Kidney epithelial cell (primary cell): ENCODE results near the gene CCER1. TPM values are rescaled to one million over a fixed set of nuclear protein-coding genes. Genes with fewer than 3 reads are reported as not detected.

ENCODE experiments used
- DNase-seq: peaks from one replicate; pipeline ENCODE4 v3.0.0-alpha.2; 2010; ENCODE audit warnings: low read depth
- H3K27me3 ChIP-seq: 2 replicates; pipeline ENCODE4 v1.6.0; 2011; ENCODE audit warnings: low read length; ENCODE audit not compliant: control insufficient read depth, insufficient read depth
- H3K36me3 ChIP-seq: 2 replicates; pipeline ENCODE4 v1.5.1; 2011; ENCODE audit warnings: low read length; ENCODE audit not compliant: control insufficient read depth, insufficient read depth
- H3K4me3 ChIP-seq: 2 replicates; pipeline ENCODE4 v1.5.1; 2011; ENCODE audit warnings: low read depth, mild to moderate bottlenecking, control low read depth, low read length
- total RNA-seq: library from RNA; depleted of rRNA; stranded (reverse); fragments of >200 nt; gene quantifications from 2 replicates; pipeline ENCODE4 v1.2.3, GENCODE V29; 2015
- TF ChIP-seq, protein P1 (sequence below): IDR thresholded peaks from 2 replicates; pipeline ENCODE4 v1.5.1; 2011; ENCODE audit warnings: mild to moderate bottlenecking, moderate library complexity, low read length, control low read depth, inconsistent platforms; ENCODE audit not compliant: insufficient read depth, poor library complexity, severe bottlenecking

CCER1 gene
- total RNA-seq, 1 donor from 2014 or later: not detected

GRCh38 chr12:90958347-90958746 lies 3.4 kb upstream of the CCER1 start:
- TF ChIP-seq, protein P1, sequence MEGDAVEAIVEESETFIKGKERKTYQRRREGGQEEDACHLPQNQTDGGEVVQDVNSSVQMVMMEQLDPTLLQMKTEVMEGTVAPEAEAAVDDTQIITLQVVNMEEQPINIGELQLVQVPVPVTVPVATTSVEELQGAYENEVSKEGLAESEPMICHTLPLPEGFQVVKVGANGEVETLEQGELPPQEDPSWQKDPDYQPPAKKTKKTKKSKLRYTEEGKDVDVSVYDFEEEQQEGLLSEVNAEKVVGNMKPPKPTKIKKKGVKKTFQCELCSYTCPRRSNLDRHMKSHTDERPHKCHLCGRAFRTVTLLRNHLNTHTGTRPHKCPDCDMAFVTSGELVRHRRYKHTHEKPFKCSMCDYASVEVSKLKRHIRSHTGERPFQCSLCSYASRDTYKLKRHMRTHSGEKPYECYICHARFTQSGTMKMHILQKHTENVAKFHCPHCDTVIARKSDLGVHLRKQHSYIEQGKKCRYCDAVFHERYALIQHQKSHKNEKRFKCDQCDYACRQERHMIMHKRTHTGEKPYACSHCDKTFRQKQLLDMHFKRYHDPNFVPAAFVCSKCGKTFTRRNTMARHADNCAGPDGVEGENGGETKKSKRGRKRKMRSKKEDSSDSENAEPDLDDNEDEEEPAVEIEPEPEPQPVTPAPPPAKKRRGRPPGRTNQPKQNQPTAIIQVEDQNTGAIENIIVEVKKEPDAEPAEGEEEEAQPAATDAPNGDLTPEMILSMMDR: no peak
- Histone ChIP-seq H3K36me3 (no peaks in the 10 kb centered on the region), H3K27me3 (no peaks in the 10 kb centered on the region), H3K4me3 (no peak overlapping the region)
- no peak for DNase-seq

DNA sequence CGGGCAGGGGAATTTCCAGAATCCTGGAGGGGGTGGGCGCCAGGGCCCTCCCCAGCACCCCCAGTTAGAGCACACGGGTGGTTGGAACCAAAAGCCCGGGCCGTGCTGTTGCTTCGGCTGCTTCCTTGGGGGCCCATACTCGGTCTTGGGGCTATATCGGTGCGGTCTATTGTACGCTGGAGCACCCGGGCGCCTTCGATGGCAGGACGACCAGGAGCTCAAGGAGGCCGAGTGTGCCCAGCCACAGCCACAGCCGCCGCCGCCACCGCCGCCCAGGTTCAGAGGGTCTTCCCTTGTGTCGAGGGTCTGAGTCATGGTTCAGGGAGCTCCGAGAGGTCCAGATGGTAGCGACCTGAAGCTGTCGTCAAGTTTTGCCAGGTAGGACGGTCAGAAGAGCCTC lies 548 bp downstream of the CCER1 start:
- TF ChIP-seq, protein P1: no peak
- Histone ChIP-seq H3K4me3 (no peak overlapping the region), H3K27me3 (no peaks in the 10 kb centered on the region), H3K36me3 (no peaks in the 10 kb centered on the region)
- DNase-seq: no peak

DNA sequence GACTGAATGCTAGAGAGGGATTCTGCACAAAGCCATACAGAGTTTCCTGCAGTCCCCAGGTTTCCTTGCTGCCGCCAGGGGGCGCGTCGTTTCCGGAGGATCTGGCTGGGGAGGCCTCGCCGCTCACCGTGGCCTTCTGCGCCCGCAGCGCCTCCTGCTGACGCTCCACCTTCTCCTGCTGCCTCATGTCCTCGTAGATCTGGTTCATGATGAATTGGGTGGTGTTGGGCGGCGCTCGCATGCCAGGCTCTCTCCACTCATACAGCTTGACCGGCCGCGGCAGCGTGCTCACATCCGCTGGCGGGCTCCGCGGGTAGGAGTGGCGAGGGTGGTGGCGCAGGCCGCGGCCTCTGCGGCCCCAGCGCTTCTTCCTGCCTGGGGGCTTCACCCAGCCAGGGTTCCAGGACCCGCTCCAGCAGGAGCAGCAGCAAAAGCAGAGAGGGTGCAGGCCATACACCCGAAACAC lies 987 bp downstream of the CCER1 start:
- no peaks in the 10 kb centered on the region for H3K27me3 ChIP-seq
- TF ChIP-seq, protein P1: no peak
- H3K36me3 ChIP-seq: no peaks in the 10 kb centered on the region
- no peak overlapping the region for H3K4me3 ChIP-seq
- no peak for DNase-seq

- H3K27me3 ChIP-seq: no peaks in the 10 kb centered on the region
- no peaks in the 10 kb centered on the region for H3K36me3 ChIP-seq
- no peak overlapping the region for H3K4me3 ChIP-seq
- TF ChIP-seq, protein P1: no peak
- DNase-seq: no peak
Measured at GRCh38 chr12:90951432-90952105, 3.4 kb downstream of the CCER1 start.

- H3K4me3 ChIP-seq: no peak overlapping the region
- H3K27me3 ChIP-seq: no peaks in the 10 kb centered on the region
- no peak for DNase-seq
- TF ChIP-seq, protein P1: no peak
- H3K36me3 ChIP-seq: no peaks in the 10 kb centered on the region
Measured at GRCh38 chr12:90947869-90948268, 7.1 kb downstream of the CCER1 start.
